Neural progenitor cell (in vitro differentiated cells): ENCODE data around the gene ZNF366. TPM values are rescaled to one million over a fixed set of nuclear protein-coding genes. Genes with fewer than 3 reads are reported as not detected.

Experiments used
- DNase-seq: peaks from one replicate; pipeline ENCODE4 v3.0.0-alpha.2; 2016; ENCODE audit warnings: low spot score
- H2AFZ ChIP-seq: fragments of 200-600 bp; sonication (generic); replicated peaks from 2 replicates; pipeline ENCODE4 v1.6.1; 2016; ENCODE audit warnings: antibody characterized with exemption
- H3F3A ChIP-seq: fragments of 200-600 bp; sonication (generic); 2 replicates; pipeline ENCODE4 v1.6.1; 2016; ENCODE audit warnings: antibody characterized with exemption, low read depth
- H3K27ac ChIP-seq: fragments of 200-600 bp; sonication (generic); 2 replicates; pipeline ENCODE4 v1.5.1; 2016; ENCODE audit warnings: mild to moderate bottlenecking
- H3K27me3 ChIP-seq: fragments of 200-600 bp; sonication (generic); 2 replicates; pipeline ENCODE4 v1.6.1; 2016; ENCODE audit warnings: mild to moderate bottlenecking, moderate library complexity
- H3K36me3 ChIP-seq: fragments of 200-600 bp; sonication (generic); 2 replicates; pipeline ENCODE4 v1.5.1; 2016
- H3K4me1 ChIP-seq: fragments of 200-600 bp; sonication (generic); 2 replicates; pipeline ENCODE4 v1.6.1; 2016; ENCODE audit warnings: mixed run types
- H3K4me2 ChIP-seq: fragments of 200-600 bp; sonication (generic); 2 replicates; pipeline ENCODE4 v1.6.1; 2016
- H3K4me3 ChIP-seq: fragments of 200-600 bp; sonication (generic); 2 replicates; pipeline ENCODE4 v1.5.1; 2016
- H3K79me2 ChIP-seq: fragments of 200-600 bp; sonication (generic); 2 replicates; pipeline ENCODE4 v1.6.1; 2016; ENCODE audit warnings: low read depth
- H3K9ac ChIP-seq: fragments of 200-600 bp; sonication (generic); 2 replicates; pipeline ENCODE4 v1.6.1; 2016
- H3K9me3 ChIP-seq: fragments of 200-600 bp; sonication (generic); 2 replicates; pipeline ENCODE4 v1.5.1; 2016; ENCODE audit warnings: low read depth
- H4K20me1 ChIP-seq: fragments of 200-600 bp; sonication (generic); 2 replicates; pipeline ENCODE4 v1.6.1; 2016; ENCODE audit warnings: low read depth
- H3K27ac Mint-ChIP-seq: 3 replicates; pipeline ENCODE4 v1.8.0; 2021; ENCODE audit warnings: mixed read lengths
- H3K27me3 Mint-ChIP-seq: 2 replicates; pipeline ENCODE4 v1.8.0; 2022; ENCODE audit warnings: low read depth, mild to moderate bottlenecking, inconsistent platforms, moderate library complexity, mixed read lengths; ENCODE audit not compliant: insufficient read depth
- H3K36me3 Mint-ChIP-seq: 3 replicates; pipeline ENCODE4 v1.8.0; 2021; ENCODE audit warnings: mixed read lengths
- H3K4me1 Mint-ChIP-seq: 3 replicates; pipeline ENCODE4 v1.8.0; 2021; ENCODE audit warnings: mixed read lengths
- H3K4me3 Mint-ChIP-seq: 3 replicates; pipeline ENCODE4 v1.8.0; 2021; ENCODE audit warnings: mild to moderate bottlenecking, moderate library complexity, mixed read lengths
- H3K9me3 Mint-ChIP-seq: 3 replicates; pipeline ENCODE4 v1.8.0; 2020; ENCODE audit warnings: mixed read lengths
- EZH2 ChIP-seq: fragments of 200-600 bp; sonication (generic); IDR thresholded peaks from 2 replicates; pipeline ENCODE4 v1.6.1; 2017; ENCODE audit warnings: antibody characterized with exemption, mild to moderate bottlenecking, moderate library complexity
- EZH2phosphoT487 ChIP-seq: fragments of 200-600 bp; sonication (generic); IDR thresholded peaks from 2 replicates; pipeline ENCODE4 v1.6.1; 2017; ENCODE audit warnings: antibody characterized with exemption
- total RNA-seq: library from RNA; depleted of rRNA; stranded (reverse); fragments of >200 nt; gene quantifications from 2 replicates; pipeline ENCODE4 v1.2.3, GENCODE V29; 2015; ENCODE audit warnings: low replicate concordance
- TF ChIP-seq, protein P1 (sequence below): fragments of 200-600 bp; sonication (generic); IDR thresholded peaks from 2 replicates; pipeline ENCODE4 v1.5.1; 2017; ENCODE audit warnings: antibody characterized with exemption, mild to moderate bottlenecking

The ZNF366 gene, protein sequence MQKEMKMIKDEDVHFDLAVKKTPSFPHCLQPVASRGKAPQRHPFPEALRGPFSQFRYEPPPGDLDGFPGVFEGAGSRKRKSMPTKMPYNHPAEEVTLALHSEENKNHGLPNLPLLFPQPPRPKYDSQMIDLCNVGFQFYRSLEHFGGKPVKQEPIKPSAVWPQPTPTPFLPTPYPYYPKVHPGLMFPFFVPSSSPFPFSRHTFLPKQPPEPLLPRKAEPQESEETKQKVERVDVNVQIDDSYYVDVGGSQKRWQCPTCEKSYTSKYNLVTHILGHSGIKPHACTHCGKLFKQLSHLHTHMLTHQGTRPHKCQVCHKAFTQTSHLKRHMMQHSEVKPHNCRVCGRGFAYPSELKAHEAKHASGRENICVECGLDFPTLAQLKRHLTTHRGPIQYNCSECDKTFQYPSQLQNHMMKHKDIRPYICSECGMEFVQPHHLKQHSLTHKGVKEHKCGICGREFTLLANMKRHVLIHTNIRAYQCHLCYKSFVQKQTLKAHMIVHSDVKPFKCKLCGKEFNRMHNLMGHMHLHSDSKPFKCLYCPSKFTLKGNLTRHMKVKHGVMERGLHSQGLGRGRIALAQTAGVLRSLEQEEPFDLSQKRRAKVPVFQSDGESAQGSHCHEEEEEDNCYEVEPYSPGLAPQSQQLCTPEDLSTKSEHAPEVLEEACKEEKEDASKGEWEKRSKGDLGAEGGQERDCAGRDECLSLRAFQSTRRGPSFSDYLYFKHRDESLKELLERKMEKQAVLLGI
- total RNA-seq = not detected in 2 replicates

DNA sequence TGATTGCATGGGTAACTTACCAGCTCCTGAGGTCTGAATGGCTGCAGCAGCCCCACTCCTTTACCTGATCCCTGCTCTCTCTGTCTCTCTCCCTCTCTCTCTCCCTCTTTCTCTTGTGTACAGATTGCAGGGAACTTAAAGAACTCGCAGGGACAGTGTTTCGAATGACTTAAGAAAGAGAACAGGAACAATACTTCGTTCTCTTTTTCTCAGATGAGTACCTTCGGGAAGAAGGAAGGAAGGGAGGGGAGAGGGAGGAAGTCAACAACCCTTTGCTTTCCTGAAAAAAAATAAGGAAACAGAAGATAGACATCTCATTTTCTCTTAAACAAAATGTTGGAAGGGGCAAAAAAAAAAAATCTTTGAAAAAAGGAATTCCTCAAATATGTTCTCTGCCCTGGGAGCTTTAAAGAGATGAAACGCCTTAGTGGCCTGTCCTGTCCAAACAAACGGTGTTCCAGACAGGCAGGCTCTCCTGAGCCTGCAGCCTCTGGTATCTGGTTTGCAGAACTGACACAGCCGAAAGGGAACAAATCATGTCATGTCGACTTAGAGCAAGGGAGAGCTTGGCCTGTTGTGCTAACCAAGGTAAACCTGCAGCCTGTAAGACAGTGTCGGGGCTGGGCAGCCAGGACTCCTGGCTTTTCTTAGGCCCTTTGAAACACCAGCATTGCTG, at the start of gene ZNF366:
Gene ZNF366, minus strand, starts transcription at position 180 of the 676 bp plus-strand sequence. CDS start 45,914 bp downstream, outside the sequence.
- Histone ChIP-seq H3K9me3 (no peaks in the 10 kb centered on the region), H3K9ac (no peak within 1 kb of the TSS), H2AFZ (peak within 1 kb of the TSS; percentile 73), H3K79me2 (no peaks in the 10 kb centered on the region), H3K27me3 (no peaks in the 10 kb centered on the region), H4K20me1 (no peaks in the 10 kb centered on the region), H3K36me3 (no peaks in the 10 kb centered on the region), H3K4me2 (no peak within 1 kb of the TSS), H3K4me3 (no peak within 1 kb of the TSS), H3K27ac (no peak within 1 kb of the TSS), H3K4me1 (peaks cover 4% of the 10 kb centered on the region), H3F3A (no peaks in the 10 kb centered on the region)
- peak; percentile 14 for DNase-seq
- no peak within 1 kb of the TSS for H3K4me3 Mint-ChIP-seq
- no peaks in the 10 kb centered on the region for H3K27me3 Mint-ChIP-seq
- H3K9me3 Mint-ChIP-seq = peaks cover 5% of the 10 kb centered on the region
- TF ChIP-seq EZH2phosphoT487 (no peak), EZH2 (no peak)
- TF ChIP-seq, protein P1, sequence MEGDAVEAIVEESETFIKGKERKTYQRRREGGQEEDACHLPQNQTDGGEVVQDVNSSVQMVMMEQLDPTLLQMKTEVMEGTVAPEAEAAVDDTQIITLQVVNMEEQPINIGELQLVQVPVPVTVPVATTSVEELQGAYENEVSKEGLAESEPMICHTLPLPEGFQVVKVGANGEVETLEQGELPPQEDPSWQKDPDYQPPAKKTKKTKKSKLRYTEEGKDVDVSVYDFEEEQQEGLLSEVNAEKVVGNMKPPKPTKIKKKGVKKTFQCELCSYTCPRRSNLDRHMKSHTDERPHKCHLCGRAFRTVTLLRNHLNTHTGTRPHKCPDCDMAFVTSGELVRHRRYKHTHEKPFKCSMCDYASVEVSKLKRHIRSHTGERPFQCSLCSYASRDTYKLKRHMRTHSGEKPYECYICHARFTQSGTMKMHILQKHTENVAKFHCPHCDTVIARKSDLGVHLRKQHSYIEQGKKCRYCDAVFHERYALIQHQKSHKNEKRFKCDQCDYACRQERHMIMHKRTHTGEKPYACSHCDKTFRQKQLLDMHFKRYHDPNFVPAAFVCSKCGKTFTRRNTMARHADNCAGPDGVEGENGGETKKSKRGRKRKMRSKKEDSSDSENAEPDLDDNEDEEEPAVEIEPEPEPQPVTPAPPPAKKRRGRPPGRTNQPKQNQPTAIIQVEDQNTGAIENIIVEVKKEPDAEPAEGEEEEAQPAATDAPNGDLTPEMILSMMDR = no peak
- peaks cover 33% of the 10 kb centered on the region for H3K4me1 Mint-ChIP-seq
- peaks cover 5% of the 10 kb centered on the region for H3K36me3 Mint-ChIP-seq
- H3K27ac Mint-ChIP-seq = peak within 1 kb of the TSS; percentile 45

DNA sequence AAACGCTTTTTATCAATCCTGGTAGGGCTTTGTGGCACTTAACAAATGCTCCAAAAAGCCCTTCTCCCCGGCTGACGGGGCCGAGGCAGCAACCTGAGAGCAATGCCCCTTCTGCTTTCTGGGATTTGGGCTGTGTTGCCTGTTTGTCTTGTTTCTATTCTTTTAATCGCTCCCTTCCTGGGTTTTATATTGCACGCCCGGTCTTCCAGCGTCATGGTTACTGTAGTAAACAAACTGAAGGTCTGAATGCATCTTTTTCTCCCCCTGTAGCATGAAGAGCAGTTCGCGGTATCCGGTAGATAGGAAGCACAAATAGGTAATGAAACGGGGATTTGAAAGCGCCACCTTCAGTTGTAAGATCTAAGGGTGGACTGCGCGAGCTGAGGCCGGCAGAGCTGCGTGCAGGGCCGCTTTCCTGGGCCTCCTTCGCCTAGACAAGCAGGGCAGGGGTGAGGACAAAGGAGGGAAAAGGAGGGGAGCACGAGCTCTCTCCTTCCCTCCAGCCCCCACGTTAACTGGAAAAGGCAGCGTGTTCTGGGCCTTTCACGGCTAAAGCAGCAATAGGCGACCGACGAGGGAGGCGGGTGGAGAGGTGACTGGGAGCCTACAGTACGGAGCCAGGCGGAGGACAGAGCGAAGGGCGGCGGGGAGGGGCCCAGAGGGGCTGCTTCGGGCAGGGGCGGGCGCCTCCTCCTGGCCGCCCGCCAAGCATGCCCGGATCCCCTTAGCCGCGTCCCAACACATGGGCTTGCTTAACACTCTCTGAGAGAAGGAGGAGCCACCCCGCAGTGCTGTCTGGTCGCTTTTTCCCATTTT, 49.3 kb upstream of the ZNF366 start:
- no peaks in the 10 kb centered on the region for H3K36me3 Mint-ChIP-seq
- no peaks in the 10 kb centered on the region for H3K9me3 ChIP-seq
- no peak overlapping the region for H3K9ac ChIP-seq
- peak overlapping the region; percentile 80 for H3K27ac Mint-ChIP-seq
- H3K27ac ChIP-seq = no peak overlapping the region
- peaks cover 43% of the 10 kb centered on the region for H3K4me1 Mint-ChIP-seq
- H3K4me2 ChIP-seq = peak overlapping the region; percentile 79
- no peaks in the 10 kb centered on the region for H3K27me3 ChIP-seq
- no peaks in the 10 kb centered on the region for H3K36me3 ChIP-seq
- H3F3A ChIP-seq = peaks cover 14% of the 10 kb centered on the region
- no peaks in the 10 kb centered on the region for H3K9me3 Mint-ChIP-seq
- H3K4me3 ChIP-seq = peak overlapping the region; percentile 34
- H3K4me1 ChIP-seq = peaks cover 14% of the 10 kb centered on the region
- TF ChIP-seq, protein P1 = peak; percentile 64
- TF ChIP-seq EZH2phosphoT487 = peak; percentile 42
- no peak for TF ChIP-seq EZH2
- peaks cover 8% of the 10 kb centered on the region for H3K27me3 Mint-ChIP-seq
- DNase-seq = peak; percentile 89
- H3K4me3 Mint-ChIP-seq = peak overlapping the region; percentile 75
- no peaks in the 10 kb centered on the region for H4K20me1 ChIP-seq
- H2AFZ ChIP-seq = peak overlapping the region; percentile 90
- no peaks in the 10 kb centered on the region for H3K79me2 ChIP-seq

DNA sequence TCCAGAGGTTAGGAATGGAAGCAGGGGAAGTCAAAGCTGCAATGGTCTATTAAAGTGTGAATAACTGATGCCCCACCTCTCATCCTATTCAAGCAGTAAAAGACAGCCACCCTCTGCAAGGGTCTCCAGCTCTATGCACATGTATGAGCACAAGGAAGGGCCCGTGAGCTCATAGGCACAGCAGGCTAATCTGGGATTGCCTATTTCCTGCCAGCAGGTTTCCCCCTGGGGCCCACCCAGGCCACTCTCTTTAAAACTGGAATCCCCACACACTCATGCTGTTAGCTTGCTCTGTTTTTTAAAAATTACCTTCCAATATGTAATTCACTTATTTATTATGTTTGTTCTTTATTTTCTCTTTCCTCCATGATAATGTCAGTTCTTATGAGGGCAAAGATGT, 48.7 kb upstream of the ZNF366 start:
- H3K27me3 Mint-ChIP-seq = peaks cover 8% of the 10 kb centered on the region
- TF ChIP-seq EZH2 = no peak
- no peak for TF ChIP-seq EZH2phosphoT487
- TF ChIP-seq, protein P1 = no peak
- peaks cover 43% of the 10 kb centered on the region for H3K4me1 Mint-ChIP-seq
- Histone ChIP-seq H4K20me1 (no peaks in the 10 kb centered on the region), H3K27ac (no peak overlapping the region), H3K4me3 (peak overlapping the region; percentile 34), H3K79me2 (no peaks in the 10 kb centered on the region), H3K36me3 (no peaks in the 10 kb centered on the region), H3K9ac (no peak overlapping the region), H2AFZ (peak overlapping the region; percentile 90), H3K4me1 (peaks cover 14% of the 10 kb centered on the region), H3K27me3 (no peaks in the 10 kb centered on the region), H3K4me2 (peak overlapping the region; percentile 79), H3K9me3 (no peaks in the 10 kb centered on the region), H3F3A (peaks cover 14% of the 10 kb centered on the region)
- H3K36me3 Mint-ChIP-seq = no peaks in the 10 kb centered on the region
- peak overlapping the region; percentile 85 for H3K27ac Mint-ChIP-seq
- peak overlapping the region; percentile 75 for H3K4me3 Mint-ChIP-seq
- DNase-seq = peak; percentile 38
- no peaks in the 10 kb centered on the region for H3K9me3 Mint-ChIP-seq
